Measurements from ENCODE around the gene DISC1. TPM values are rescaled to one million over a fixed set of nuclear protein-coding genes. Genes with fewer than 3 reads are reported as not detected.

Gene DISC1
- total RNA-seq, 1 experiment from 2014 or later: 2.1 TPM

DNA sequence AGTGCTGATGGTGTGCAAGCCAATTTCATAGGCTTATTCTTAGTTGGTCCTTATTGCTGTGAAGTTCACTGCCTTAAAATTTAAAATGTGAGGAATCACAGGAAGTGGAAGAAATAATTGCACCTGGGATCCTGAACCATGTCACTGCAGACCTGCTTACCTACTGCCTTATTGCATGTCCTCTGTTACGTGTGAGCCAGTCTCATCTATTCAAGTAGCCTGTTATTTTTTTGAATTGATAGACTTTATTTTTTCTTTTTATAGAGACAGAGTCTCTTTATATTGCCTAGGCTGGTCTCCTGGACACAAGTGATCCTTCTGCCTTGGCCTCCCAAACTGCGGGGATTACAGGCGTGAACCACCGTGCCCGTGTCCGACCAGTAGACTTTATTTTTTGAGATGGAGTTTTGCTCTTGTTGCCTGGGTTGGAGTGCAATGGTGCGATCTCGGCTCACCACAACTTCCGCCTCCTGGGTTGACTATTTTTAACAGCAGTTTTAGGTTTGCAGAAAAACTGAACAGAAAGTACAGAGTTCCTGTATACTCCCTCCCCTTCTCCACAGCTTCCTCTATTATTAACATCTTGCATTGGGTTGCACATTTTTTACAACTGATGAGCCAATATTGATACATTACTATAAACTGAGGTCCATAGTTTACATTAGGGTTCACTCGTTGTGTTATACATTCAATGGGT, 14.0 kb upstream of the DISC1 start:
- CTCF ChIA-PET: interaction anchor here (0.6 to 1.3 kb wide), 5 partner anchors 9 to 239 kb away, joined by 3 to 6 read pairs (median 4); no protein-coding TSS in a partner anchor
- intact Hi-C loops (cut with micrococcal nuclease): no loop called here

DNA sequence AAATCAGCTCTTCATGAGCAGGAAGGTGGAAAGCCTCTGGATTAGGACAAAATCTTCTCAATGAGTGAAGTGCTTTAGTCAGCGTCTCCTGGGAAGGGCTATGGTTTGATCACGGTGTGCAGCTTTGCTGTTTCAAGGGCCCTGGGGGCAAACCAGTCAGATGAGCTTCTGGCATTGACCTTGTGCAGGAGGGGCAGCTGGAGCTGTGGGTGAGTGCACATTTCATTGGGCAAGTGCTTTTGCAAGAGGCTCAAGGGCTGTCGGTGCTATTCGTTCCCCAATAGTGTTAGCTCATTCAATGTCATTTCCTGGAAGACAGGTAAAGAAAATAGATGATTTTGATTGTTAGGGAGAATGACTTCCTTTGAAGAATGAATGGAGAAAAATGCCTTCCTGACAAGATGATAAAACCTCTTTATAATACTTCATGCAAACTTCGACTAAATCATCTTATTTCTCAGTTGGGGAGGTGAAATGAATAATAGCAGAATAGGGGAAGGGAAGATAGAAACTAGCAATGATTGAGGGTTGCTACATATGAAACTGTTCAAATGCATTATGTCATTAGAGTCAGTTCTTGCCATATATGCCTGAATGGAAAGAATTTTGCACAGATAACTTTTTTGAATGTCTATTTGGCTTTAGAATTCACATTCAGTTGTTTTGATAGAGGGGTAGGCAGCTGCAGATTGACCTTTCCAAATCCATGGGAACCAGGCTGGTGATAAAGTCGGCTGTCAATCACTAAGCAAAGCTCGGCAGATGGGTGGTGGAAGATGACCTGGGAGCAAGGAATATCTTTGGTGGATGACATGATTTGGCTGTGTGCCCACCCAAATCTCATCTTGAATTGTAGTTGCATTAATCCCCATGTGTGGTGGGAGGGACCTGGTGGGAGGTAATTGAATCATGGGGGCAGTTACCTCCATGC, 12.9 kb upstream of the DISC1 start:
- TF ChIP-seq, protein P1, sequence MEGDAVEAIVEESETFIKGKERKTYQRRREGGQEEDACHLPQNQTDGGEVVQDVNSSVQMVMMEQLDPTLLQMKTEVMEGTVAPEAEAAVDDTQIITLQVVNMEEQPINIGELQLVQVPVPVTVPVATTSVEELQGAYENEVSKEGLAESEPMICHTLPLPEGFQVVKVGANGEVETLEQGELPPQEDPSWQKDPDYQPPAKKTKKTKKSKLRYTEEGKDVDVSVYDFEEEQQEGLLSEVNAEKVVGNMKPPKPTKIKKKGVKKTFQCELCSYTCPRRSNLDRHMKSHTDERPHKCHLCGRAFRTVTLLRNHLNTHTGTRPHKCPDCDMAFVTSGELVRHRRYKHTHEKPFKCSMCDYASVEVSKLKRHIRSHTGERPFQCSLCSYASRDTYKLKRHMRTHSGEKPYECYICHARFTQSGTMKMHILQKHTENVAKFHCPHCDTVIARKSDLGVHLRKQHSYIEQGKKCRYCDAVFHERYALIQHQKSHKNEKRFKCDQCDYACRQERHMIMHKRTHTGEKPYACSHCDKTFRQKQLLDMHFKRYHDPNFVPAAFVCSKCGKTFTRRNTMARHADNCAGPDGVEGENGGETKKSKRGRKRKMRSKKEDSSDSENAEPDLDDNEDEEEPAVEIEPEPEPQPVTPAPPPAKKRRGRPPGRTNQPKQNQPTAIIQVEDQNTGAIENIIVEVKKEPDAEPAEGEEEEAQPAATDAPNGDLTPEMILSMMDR (IDR thresholded peaks at IDR 0.05; ENCODE audit: unreplicated experiment): no peak
- Mint-ChIP-seq H3K27me3 (ENCODE audit: insufficient read depth, unreplicated experiment) (peaks cover 92% of the 10 kb centered on the region), H3K4me3 (ENCODE audit: unreplicated experiment) (no peak overlapping the region), H3K9me3 (ENCODE audit: unreplicated experiment) (no peaks in the 10 kb centered on the region), H3K27ac (ENCODE audit: low read depth, unreplicated experiment) (no peak overlapping the region), H3K4me1 (ENCODE audit: insufficient read depth, unreplicated experiment) (no peaks in the 10 kb centered on the region), H3K36me3 (ENCODE audit: insufficient read depth, unreplicated experiment) (no peaks in the 10 kb centered on the region)
- ChIA-PET POLR2A (interaction anchor here (0.7 kb wide), 1 partner anchor 29 kb away, joined by 3 read pairs; no protein-coding TSS in a partner anchor), CTCF (interaction anchor here (0.6 to 1.3 kb wide), 5 partner anchors 10 to 994 kb away, joined by 3 to 4 read pairs (median 3); no protein-coding TSS in a partner anchor)
- peak; percentile 50 for DNase-seq (ENCODE audit: unreplicated experiment)
- BruUV-seq (replicated peaks): no TSS peak
- intact Hi-C loops (cut with micrococcal nuclease): no loop called here

More for the DNA sequence above, 14.0 kb upstream of the DISC1 start:
- Mint-ChIP-seq H3K4me1 (ENCODE audit: insufficient read depth, unreplicated experiment) (no peaks in the 10 kb centered on the region), H3K27ac (ENCODE audit: low read depth, unreplicated experiment) (no peak overlapping the region), H3K4me3 (ENCODE audit: unreplicated experiment) (no peak overlapping the region), H3K27me3 (ENCODE audit: insufficient read depth, unreplicated experiment) (peaks cover 86% of the 10 kb centered on the region), H3K36me3 (ENCODE audit: insufficient read depth, unreplicated experiment) (no peaks in the 10 kb centered on the region), H3K9me3 (ENCODE audit: unreplicated experiment) (no peaks in the 10 kb centered on the region)
- no peak for DNase-seq (ENCODE audit: unreplicated experiment)
- no TSS peak for BruUV-seq (replicated peaks)
- TF ChIP-seq, protein P1 (IDR thresholded peaks at IDR 0.05; ENCODE audit: unreplicated experiment): no peak
- POLR2A ChIA-PET: no interaction called here

DNA sequence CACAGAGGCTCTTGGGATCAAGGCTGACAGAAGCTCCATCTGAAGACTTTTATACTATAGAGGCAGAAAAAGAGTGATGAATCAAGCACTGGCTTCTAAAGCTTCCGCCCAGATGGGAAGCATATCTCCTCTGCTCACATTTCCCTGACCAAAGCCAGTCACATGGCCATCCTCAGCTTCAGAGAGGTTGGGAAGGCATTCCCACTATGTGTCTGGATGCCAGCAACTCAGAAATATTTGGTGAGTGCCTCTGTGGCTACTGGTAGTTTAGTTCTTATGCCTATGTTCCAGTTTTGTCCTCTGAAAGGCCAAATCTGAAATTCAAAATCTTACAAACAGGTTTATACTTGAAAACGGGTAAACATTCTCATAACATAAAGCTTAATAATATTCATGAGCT, 9.9 kb upstream of the DISC1 start:
- intact Hi-C loops (cut with micrococcal nuclease): no loop called here
- BruUV-seq (replicated peaks): no TSS peak
- Mint-ChIP-seq H3K27ac (ENCODE audit: low read depth, unreplicated experiment) (no peak overlapping the region), H3K36me3 (ENCODE audit: insufficient read depth, unreplicated experiment) (no peaks in the 10 kb centered on the region), H3K4me1 (ENCODE audit: insufficient read depth, unreplicated experiment) (no peaks in the 10 kb centered on the region), H3K4me3 (ENCODE audit: unreplicated experiment) (no peak overlapping the region), H3K9me3 (ENCODE audit: unreplicated experiment) (no peaks in the 10 kb centered on the region), H3K27me3 (ENCODE audit: insufficient read depth, unreplicated experiment) (peaks cover 91% of the 10 kb centered on the region)
- ChIA-PET CTCF (interaction anchor here (0.7 to 2.6 kb wide), 4 partner anchors 15 to 1552 kb away, joined by 3 to 11 read pairs (median 7); no protein-coding TSS in a partner anchor), POLR2A (interaction anchor here (0.6 to 2.5 kb wide), 5 partner anchors 11 to 1178 kb away, joined by 3 to 19 read pairs (median 3); no protein-coding TSS in a partner anchor)
- no peak for DNase-seq (ENCODE audit: unreplicated experiment)
- TF ChIP-seq, protein P1 (IDR thresholded peaks at IDR 0.05; ENCODE audit: unreplicated experiment): no peak

Data from MCF 10A (cell line).